Measurements from ENCODE around the gene KCND2.

The KCND2 gene

DNA sequence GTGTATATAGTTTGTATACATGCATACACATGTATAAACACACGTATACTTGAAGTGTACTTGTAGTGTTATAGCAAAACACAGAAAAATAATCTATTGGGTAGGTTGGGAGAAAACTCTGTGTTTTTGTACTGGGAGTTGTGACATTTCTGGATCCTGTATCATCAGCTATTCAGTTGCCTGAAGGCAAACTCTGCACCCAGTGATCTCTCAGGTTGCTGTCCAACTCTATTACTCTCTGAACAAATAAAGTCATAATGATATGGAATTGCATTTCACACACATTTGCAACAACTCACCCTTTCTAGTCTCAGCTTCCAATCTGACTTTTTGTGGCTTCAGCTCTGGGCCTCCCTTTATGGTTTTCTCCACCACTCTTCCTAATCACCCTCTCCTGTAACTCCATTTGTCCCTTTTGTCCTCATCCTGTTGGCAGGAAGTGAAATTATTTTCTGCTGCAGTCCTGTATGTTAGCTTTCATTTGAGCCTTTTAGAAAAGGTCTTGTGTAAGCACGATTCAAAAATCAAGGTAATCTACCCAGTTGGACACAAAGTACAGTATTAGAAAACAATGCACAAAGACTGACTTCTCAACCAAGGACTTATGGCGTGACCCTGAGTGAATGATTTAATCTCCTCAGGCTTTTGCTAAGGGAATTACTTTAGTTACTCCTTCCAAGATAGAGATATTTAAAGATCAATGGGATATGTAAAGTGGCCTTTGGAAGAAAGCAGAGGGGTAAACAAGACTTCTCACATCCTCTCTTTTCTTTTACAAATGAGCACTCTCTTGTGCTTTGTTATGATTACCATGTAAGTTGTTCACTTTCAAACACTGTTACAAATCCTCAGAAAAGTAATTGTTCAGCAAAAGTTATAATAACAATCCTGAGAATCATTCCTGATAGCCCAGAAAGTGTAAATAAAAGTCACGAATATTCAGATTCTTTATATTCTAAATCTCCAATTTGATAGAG lies 249.1 kb downstream of the KCND2 start:
- DNase-seq (ENCODE audit: low read depth): no peak
- TF ChIP-seq, protein P1, sequence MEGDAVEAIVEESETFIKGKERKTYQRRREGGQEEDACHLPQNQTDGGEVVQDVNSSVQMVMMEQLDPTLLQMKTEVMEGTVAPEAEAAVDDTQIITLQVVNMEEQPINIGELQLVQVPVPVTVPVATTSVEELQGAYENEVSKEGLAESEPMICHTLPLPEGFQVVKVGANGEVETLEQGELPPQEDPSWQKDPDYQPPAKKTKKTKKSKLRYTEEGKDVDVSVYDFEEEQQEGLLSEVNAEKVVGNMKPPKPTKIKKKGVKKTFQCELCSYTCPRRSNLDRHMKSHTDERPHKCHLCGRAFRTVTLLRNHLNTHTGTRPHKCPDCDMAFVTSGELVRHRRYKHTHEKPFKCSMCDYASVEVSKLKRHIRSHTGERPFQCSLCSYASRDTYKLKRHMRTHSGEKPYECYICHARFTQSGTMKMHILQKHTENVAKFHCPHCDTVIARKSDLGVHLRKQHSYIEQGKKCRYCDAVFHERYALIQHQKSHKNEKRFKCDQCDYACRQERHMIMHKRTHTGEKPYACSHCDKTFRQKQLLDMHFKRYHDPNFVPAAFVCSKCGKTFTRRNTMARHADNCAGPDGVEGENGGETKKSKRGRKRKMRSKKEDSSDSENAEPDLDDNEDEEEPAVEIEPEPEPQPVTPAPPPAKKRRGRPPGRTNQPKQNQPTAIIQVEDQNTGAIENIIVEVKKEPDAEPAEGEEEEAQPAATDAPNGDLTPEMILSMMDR (conservative IDR thresholded peaks at IDR 0.05; ENCODE audit: low read depth, low read length): no peak
- H3K4me3 ChIP-seq (ENCODE audit: low read depth, low read length): no peak overlapping the region

DNA sequence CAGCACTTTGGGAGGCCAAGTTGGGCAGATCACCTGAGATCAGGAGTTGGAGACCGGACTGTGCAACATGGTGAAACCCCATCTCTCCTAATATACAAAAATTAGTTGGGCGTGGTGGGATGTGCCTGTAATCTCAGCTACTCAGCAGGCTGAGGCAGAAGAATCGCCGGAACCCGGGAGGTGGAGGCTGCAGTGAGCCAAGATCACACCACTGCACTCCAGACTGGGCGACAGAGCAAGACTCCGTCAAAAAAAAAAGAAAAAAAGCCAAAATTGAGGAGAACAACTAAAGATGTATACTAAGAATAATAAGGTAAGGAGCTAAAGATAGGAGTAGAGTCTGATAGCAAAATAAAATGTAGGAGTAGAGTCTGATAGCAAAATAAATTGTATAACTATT lies 251.0 kb downstream of the KCND2 start:
- no peak for DNase-seq (ENCODE audit: low read depth)
- TF ChIP-seq, protein P1 (conservative IDR thresholded peaks at IDR 0.05; ENCODE audit: low read depth, low read length): no peak
- H3K4me3 ChIP-seq (ENCODE audit: low read depth, low read length): no peak overlapping the region

- TF ChIP-seq, protein P1 (conservative IDR thresholded peaks at IDR 0.05; ENCODE audit: low read depth, low read length): no peak
- no peak overlapping the region for H3K4me3 ChIP-seq (ENCODE audit: low read depth, low read length)
- DNase-seq (ENCODE audit: low read depth): no peak
Measured at GRCh38 chr7:120526902-120527509, 254.0 kb downstream of the KCND2 start.

DNA sequence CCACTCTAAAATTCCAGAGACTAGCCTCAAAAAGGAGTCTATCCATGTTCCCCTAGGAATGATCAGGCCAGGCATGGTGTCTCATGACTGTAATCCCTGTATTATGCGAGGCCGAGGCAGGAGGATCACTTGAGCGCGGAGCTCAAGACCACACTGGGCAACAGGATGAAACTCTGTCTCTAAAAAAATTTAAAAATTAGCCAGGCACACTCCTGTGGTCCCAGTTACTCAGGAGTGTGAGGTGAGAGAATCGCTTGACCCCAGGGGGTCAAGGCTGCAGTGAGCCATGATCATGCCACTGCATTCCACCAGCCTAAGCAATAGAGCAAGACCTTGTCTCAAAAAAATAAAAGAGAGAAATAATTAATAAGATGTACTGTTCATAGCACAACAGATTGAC lies 256.8 kb downstream of the KCND2 start:
- DNase-seq (ENCODE audit: low read depth): no peak
- TF ChIP-seq, protein P1 (conservative IDR thresholded peaks at IDR 0.05; ENCODE audit: low read depth, low read length): no peak
- no peak overlapping the region for H3K4me3 ChIP-seq (ENCODE audit: low read depth, low read length)

DNA sequence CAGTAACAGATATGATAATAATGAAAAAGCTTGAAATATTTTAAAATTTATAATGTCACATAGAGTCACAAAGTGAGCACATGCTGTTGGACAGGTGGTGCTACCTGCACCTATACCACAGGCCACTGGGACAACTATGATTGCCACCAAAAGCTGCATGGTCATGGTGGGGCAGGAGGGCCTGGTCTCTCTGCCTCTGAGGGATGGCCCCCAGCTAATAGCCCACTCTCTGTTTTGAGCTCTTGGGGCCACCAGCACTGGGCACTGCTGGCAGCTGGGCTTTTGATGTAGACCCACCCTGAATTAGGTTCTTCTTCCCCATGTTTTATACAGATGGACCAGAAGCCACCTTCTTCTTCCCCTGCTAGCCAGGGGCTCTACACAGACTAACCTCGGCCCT lies 265.4 kb downstream of the KCND2 start:
- no peak for DNase-seq (ENCODE audit: low read depth)
- H3K4me3 ChIP-seq (ENCODE audit: low read depth, low read length): no peak overlapping the region
- TF ChIP-seq, protein P1 (conservative IDR thresholded peaks at IDR 0.05; ENCODE audit: low read depth, low read length): no peak

- no peak for DNase-seq (ENCODE audit: low read depth)
- no peak overlapping the region for H3K4me3 ChIP-seq (ENCODE audit: low read depth, low read length)
- TF ChIP-seq, protein P1 (conservative IDR thresholded peaks at IDR 0.05; ENCODE audit: low read depth, low read length): no peak
Measured at GRCh38 chr7:120539321-120539720, 266.3 kb downstream of the KCND2 start.
